K562 (cell line): ENCODE data around the gene SLC34A1. TPM values are rescaled to one million over a fixed set of nuclear protein-coding genes. Genes with fewer than 3 reads are reported as not detected.

Experiments used
- ASH1L ChIP-seq: fragments of 450-650 bp; IDR thresholded peaks from 2 replicates; pipeline ENCODE4 v1.6.1; 2018; ENCODE audit warnings: borderline replicate concordance, mild to moderate bottlenecking, low read depth; ENCODE audit not compliant: partially characterized antibody
- ATF1 ChIP-seq, 2 experiments: fragments of 450-650 bp in 1 of 2; IDR thresholded peaks; 2 replicates each; pipeline ENCODE4 v1.6.1; 2016; ENCODE audit warnings: missing compliant biosample characterization in 1 of 2, missing genetic modification characterization in 1 of 2
- ATF4 ChIP-seq: fragments of 450-650 bp; formaldehyde crosslinking; IDR thresholded peaks from 2 replicates; pipeline ENCODE4 v1.4.0; 2022; ENCODE audit warnings: mild to moderate bottlenecking, moderate library complexity
- C11orf30 ChIP-seq: fragments of 450-650 bp; IDR thresholded peaks from 2 replicates; pipeline ENCODE4 v1.6.1; 2016; ENCODE audit warnings: low read depth, mild to moderate bottlenecking
- CAMTA2 ChIP-seq: fragments of 250-450 bp; sonication (Bioruptor Pico); conservative IDR thresholded peaks from 2 replicates; pipeline ENCODE4 v1.5.1; 2022
- EZH2 ChIP-seq: IDR thresholded peaks from 2 replicates; pipeline ENCODE4 v1.6.1; 2012; ENCODE audit warnings: low read depth, mild to moderate bottlenecking, inconsistent platforms, low read length, borderline replicate concordance
- FIP1L1 ChIP-seq: fragments of 200-400 bp; formaldehyde crosslinking; IDR thresholded peaks from 2 replicates; pipeline ENCODE4 v1.6.1; 2018; ENCODE audit warnings: mild to moderate bottlenecking, low read depth, low read length; ENCODE audit not compliant: poor library complexity, severe bottlenecking
- FOXK2 ChIP-seq, 2 experiments: fragments of 450-650 bp; IDR thresholded peaks in 1 of 2; conservative IDR thresholded peaks in 1 of 2; 2 replicates each; pipeline ENCODE4 v1.6.1; 2016; ENCODE audit warnings: low read depth in 2 of 2, mild to moderate bottlenecking in 1 of 2
- HDAC3 ChIP-seq: fragments of 450-650 bp; IDR thresholded peaks from 2 replicates; pipeline ENCODE4 v1.6.1; 2018; ENCODE audit warnings: borderline replicate concordance, mild to moderate bottlenecking, moderate library complexity; ENCODE audit not compliant: partially characterized antibody
- HMG20A ChIP-seq: fragments of 450-650 bp; formaldehyde crosslinking; conservative IDR thresholded peaks from 2 replicates; pipeline ENCODE4 v1.4.0; 2020; ENCODE audit warnings: mild to moderate bottlenecking, mixed read lengths
- HNRNPH1 ChIP-seq: fragments of 200-400 bp; formaldehyde crosslinking; optimal IDR thresholded peaks from 2 replicates; pipeline ENCODE3; 2017; ENCODE audit warnings: low read depth, mild to moderate bottlenecking, low read length, moderate library complexity
- JUND ChIP-seq, 2 experiments: IDR thresholded peaks; 2 replicates in 1 of 2; 3 replicates in 1 of 2; pipeline ENCODE4 v1.6.1; 2011; ENCODE audit warnings: borderline replicate concordance in 2 of 2, low read depth in 2 of 2, low read length in 2 of 2, improper control_type of control experiment in 1 of 2, missing biosample characterization in 1 of 2, missing genetic modification characterization in 1 of 2, missing genetic modification reagents in 1 of 2
- MCM3 ChIP-seq: fragments of 450-650 bp; IDR thresholded peaks from 2 replicates; pipeline ENCODE4 v1.6.1; 2016
- NBN ChIP-seq: fragments of 450-650 bp; IDR thresholded peaks from 2 replicates; pipeline ENCODE4 v1.6.1; 2016; ENCODE audit warnings: low read depth, mild to moderate bottlenecking
- NFE2 ChIP-seq: IDR thresholded peaks from 2 replicates; pipeline ENCODE4 v1.6.1; 2014; ENCODE audit warnings: antibody characterized with exemption, low read depth
- NFRKB ChIP-seq: fragments of 450-650 bp; IDR thresholded peaks from 2 replicates; pipeline ENCODE4 v1.6.1; 2016; ENCODE audit warnings: low read depth
- NRF1 ChIP-seq, 2 experiments: fragments of 450-650 bp; IDR thresholded peaks in 1 of 2; conservative IDR thresholded peaks in 1 of 2; 2 replicates each; pipeline ENCODE4 v1.6.1; 2014; ENCODE audit warnings: mild to moderate bottlenecking in 2 of 2
- TAL1 ChIP-seq: fragments of 450-650 bp; IDR thresholded peaks from 2 replicates; pipeline ENCODE4 v1.6.1; 2016; ENCODE audit warnings: mild to moderate bottlenecking
- TCF3 ChIP-seq: sonication (generic); formaldehyde crosslinking; IDR thresholded peaks from 2 replicates; pipeline ENCODE4 v1.4.0; 2020; ENCODE audit warnings: mild to moderate bottlenecking, missing genetic modification reagents
- THAP7 ChIP-seq: fragments of 250-450 bp; sonication (Bioruptor Pico); IDR thresholded peaks from 2 replicates; pipeline ENCODE4 v1.5.0; 2021
- ZBTB26 ChIP-seq: fragments of 450-650 bp; formaldehyde crosslinking; IDR thresholded peaks from 2 replicates; pipeline ENCODE4 v1.4.0; 2022; ENCODE audit warnings: missing genetic modification characterization
- ZFX ChIP-seq: sonication (generic); formaldehyde crosslinking; IDR thresholded peaks from 2 replicates; pipeline ENCODE4 v1.8.0; 2022; ENCODE audit warnings: mild to moderate bottlenecking, missing genetic modification reagents, moderate library complexity
- ZNF143 ChIP-seq: sonication (generic); formaldehyde crosslinking; IDR thresholded peaks from 2 replicates; pipeline ENCODE4 v1.9.0; 2022; ENCODE audit warnings: mild to moderate bottlenecking, missing genetic modification reagents
- ZNF518B ChIP-seq: fragments of 250-450 bp; sonication (Bioruptor Pico); IDR thresholded peaks from 2 replicates; pipeline ENCODE4 v1.5.0; 2021; ENCODE audit warnings: mild to moderate bottlenecking, moderate library complexity
- polyA plus RNA-seq, 8 experiments: library from polyadenylated mRNA; depleted of rRNA in 4 of 8; stranded (reverse) in 5 of 8; unstranded in 3 of 8; fragments of >200 nt; fragmentation: Nextera tagmentation in 2 of 8; fragmentation: Illumina TruSeq in 1 of 8; extraction: Ambion mirVana in 2 of 8; extraction: Trizol in 1 of 8; gene quantifications; 2 replicates each; pipeline versions ENCODE4 v1.2.1 to v1.2.3, GENCODE V29; 2011 to 2014; ENCODE audit warnings: inconsistent platforms in 1 of 8, missing spikeins in 1 of 8
- total RNA-seq, 7 experiments: library from RNA; depleted of rRNA in 6 of 7; stranded (reverse); fragments of >200 nt in 6 of 7; fragmentation: Illumina TruSeq in 2 of 7; extraction: Trizol in 2 of 7; gene quantifications; 2 replicates each; pipeline versions ENCODE4 v1.2.1 to v1.2.3, GENCODE V29; 2011 to 2021; ENCODE audit warnings: low replicate concordance in 1 of 7

The SLC34A1 gene
- total and polyA plus RNA-seq, 9 of the 15 experiments (the other 6 are each of a cell fraction or from before 2014, with no cell fraction given): not detected

- TF ChIP-seq ZBTB26 (CRISPR knock-in tag): no peak
- no peak for TF ChIP-seq ZFX (CRISPR knock-in tag)
- TF ChIP-seq CAMTA2: 0 out of 2 replicates have a peak, but pooled peaks have one; percentile 55
- TF ChIP-seq FIP1L1: no peak
- TF ChIP-seq C11orf30: no peak
- no peak for TF ChIP-seq NBN
- TF ChIP-seq HMG20A (CRISPR knock-in tag): no peak
- TF ChIP-seq NFE2: no peak
- no peak for TF ChIP-seq THAP7 (CRISPR knock-in tag)
- no peak for TF ChIP-seq JUND (IDR thresholded peaks at IDR 0.05; ENCODE audit: borderline replicate concordance, low read depth, low read length)
- 0 out of 3 replicates have a peak, but pooled peaks have one; percentile 35 for TF ChIP-seq JUND (tag; IDR thresholded peaks at IDR 0.05; ENCODE audit: borderline replicate concordance, low read depth, low read length)
- no peak for TF ChIP-seq ZNF518B (CRISPR knock-in tag)
- no peak for TF ChIP-seq EZH2
- TF ChIP-seq ATF1 (CRISPR knock-in tag; IDR thresholded peaks at IDR 0.05): no peak
- no peak for TF ChIP-seq ATF1 (tag; IDR thresholded peaks at IDR 0.05)
- TF ChIP-seq FOXK2 (conservative IDR thresholded peaks at IDR 0.05 in 1 of 2, IDR thresholded peaks at IDR 0.05 in 1 of 2; ENCODE audit: low read depth in 2 of 2): no peak
- TF ChIP-seq ZNF143 (CRISPR knock-in tag): no peak
- TF ChIP-seq HNRNPH1: no peak
- TF ChIP-seq TAL1: no peak
- peak; percentile 70; the same call in 1 of the 2 replicates for TF ChIP-seq NFRKB
- TF ChIP-seq MCM3: no peak
- TF ChIP-seq HDAC3: no peak
- no peak for TF ChIP-seq ASH1L
- TF ChIP-seq ATF4 (CRISPR knock-in tag): no peak
- no peak for TF ChIP-seq NRF1 (conservative IDR thresholded peaks at IDR 0.05 in 1 of 2, IDR thresholded peaks at IDR 0.05 in 1 of 2)
- TF ChIP-seq TCF3 (CRISPR knock-in tag): no peak
Observed at GRCh38 chr5:177425196-177425800, 41.1 kb downstream of the SLC34A1 start (continued).
